Activated T-cell treated with anti-CD3 and anti-CD28 coated beads, Interleukin-2, amount 50 U/mL, for 1 hour (primary cell): ENCODE data around the gene ASF1B.

Experiments
- DNase-seq: peaks from one replicate; pipeline ENCODE4 v3.0.0-alpha.2; 2020

ASF1B gene

GRCh38 chr19:14135355-14135754 lies 1.0 kb downstream of the ASF1B start:
- no peak for DNase-seq

GRCh38 chr19:14127929-14128509 lies 8.4 kb downstream of the ASF1B start:
- no peak for DNase-seq

DNA sequence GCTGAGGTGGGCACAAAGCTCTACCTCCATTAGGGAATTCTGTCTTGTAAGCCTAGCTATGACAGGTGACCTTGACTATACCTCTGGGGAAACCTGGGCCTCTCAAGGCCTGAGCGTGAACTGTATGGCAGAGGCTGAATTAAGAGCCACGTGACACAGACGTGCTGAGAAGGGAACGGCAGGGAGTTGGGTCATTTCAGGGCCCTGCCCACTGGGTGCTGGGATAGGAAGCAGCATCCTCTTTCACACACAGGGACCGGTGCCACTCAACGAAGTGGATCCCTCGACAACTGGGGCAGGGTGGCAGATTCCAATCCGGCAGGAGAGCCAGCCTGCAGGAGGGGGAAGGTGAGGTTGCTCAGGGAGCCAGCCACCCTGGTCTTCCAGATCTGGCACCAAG lies 9.2 kb downstream of the ASF1B start:
- DNase-seq: no peak

DNA sequence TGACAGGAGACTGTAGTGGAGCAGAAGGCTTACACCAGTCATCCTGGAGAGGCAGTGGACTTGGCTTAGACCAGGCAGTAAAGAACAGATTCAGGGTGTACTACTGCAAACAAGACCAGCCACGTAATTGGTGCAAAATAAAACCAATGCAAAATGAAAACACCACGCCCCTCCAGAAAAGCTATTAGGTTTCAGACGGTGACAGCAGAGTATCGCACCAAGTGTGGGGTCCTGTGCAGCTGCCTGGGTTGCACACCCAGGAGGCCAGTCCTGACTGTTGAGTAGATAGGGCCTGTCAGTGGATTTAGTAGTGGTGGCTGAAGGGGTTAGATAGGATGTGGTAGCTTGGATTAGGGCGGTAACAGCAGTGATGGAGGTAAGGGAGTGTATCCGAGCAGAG lies 13.5 kb downstream of the ASF1B start:
- DNase-seq: no peak

DNA sequence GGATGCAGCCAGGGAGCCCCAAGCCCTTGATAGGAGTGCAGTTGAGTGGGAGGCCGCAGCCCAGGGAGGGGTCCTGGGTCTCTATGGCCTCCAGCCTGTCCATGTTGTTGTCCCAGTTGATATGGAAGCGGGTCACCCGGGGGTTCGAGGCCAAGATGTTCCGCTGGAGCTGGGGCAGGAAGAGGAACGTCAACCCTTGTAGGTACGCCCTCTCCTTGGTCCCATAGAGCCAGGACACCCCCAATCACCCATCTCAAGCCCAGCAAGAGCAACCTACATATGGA lies 15.9 kb downstream of the ASF1B start:
- DNase-seq: no peak

- no peak for DNase-seq
These were observed 16.5 kb downstream of the ASF1B start for GRCh38 chr19:14119644-14120496.

GRCh38 chr19:14119146-14119545 lies 17.2 kb downstream of the ASF1B start:
- DNase-seq: no peak

DNA sequence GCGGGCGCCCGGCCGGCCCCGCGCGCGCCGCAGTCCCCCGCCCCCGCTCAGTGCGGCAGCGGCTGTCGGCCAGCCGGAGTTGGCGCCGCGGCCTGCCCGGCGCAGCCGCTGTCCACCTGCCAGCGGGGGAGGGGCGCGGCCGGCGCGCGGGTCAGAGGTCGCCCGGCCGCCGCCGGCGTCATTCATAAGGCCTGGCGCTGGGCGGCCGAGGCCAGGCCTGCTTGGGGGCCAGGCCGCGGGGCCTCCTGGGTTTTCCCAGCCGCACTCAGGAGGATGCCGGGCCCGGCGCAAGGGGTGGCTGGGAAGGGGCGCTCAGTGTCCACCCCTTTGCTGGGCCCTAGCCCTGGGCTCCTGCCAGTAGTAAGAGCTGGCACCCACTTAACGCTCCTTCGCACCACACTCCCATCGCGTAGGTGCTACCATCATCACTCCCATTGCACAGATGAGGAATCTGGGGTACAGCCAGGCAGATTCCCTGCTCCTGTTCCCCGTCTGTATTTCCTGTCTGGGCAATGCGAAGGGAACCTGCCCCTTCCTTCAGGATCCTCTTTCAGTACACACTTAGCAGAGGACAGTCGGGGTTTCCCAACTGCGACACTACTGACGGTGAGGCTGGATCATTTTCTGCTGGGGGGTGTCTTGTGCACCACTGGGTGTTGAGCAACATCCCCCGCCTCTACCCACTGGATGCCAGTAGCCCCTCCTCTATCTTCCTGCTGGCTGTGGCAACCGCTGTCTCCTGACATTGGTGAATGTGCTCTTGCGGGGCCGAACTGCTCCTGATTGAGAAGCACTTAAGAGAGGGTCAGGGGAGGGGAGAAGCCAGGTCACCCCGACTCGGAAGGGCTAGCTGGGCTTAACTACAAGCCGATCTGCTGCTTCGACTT lies 18.0 kb downstream of the ASF1B start:
- peak; percentile 55 for DNase-seq

- peak; percentile 98 for DNase-seq
These were observed 18.7 kb downstream of the ASF1B start, which contains the start of gene PRKACA for GRCh38 chr19:14117668-14118164. Gene PRKACA, minus strand, starts transcription at chr19:14117762. Its CDS starts 215 bp downstream, at chr19:14117547.

DNA sequence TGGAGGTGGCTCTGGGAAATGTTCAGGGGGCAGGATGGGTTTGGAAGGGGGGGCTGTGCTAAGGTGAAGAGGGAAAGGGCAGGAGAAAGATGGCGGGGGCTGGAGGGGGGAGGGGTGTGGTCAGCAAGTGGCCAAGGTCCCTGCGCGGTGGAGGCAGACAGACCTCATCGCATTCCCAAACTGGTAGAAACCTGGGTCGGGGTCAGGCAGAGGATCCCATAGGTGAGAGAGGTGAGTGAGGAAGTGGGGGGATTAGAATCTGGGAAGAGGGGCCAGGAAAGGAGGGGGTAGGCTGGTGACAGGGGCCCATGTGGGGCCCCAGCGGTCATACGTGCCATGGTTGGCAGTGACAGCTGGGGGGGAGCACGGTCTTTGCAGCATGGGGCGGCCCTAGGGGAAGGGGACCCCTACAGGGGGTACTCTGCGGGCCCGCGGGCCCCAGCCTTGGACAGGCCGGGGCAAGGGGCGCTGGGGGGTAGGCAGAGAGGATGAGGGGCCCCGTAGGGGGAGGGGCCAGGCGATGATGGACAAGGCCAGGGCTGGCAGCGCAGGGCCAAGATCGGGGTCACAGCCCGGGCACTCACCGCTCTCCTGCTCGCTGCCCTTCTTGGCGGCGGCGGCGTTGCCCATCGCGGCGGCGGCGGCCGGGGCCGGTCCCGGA lies 19.3 kb downstream of the ASF1B start:
- no peak for DNase-seq

DNA sequence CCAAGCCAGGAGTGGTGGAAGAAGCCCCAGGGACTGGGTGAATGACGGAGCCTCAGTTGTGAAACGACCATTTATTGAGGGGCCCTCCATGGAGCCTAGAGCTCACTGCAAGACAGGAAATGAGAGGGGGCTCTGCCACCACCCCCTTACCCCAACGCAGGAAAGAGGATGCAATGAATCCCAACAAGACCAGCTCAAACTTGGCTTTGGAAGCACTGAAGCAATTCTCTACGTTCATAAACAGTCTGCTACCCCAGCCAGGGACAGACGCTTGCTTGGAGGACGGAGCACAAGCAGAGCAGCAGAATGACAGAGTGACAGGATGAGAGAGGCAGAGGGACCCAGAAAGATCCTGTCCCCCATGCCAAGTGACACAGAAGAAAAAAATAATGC lies 19.9 kb downstream of the ASF1B start:
- DNase-seq: no peak

GRCh38 chr19:14115756-14116155 lies 20.6 kb downstream of the ASF1B start:
- DNase-seq: no peak

GRCh38 chr19:14114854-14115253 lies 21.5 kb downstream of the ASF1B start:
- peak; percentile 59 for DNase-seq

DNA sequence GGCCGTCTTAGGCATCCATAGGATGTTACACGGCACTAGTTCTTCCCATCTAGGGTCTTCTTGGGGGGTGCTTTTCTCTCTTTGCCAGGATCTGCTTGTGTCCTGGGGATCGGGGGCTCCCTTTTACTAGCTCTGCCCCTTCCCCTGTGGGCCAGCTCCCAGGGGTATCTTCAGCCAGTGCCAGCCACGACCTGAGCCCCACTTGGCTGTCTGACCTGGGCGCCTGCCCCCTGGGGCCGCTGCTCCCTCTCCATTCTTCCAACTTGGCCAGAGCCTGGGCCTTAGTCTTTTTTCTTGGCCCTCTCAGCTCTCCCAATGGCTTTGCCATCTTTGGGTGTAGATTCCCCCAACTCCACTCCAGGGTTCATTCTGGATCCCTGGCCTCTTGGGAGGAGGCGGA lies 21.9 kb downstream of the ASF1B start:
- DNase-seq: no peak

DNA sequence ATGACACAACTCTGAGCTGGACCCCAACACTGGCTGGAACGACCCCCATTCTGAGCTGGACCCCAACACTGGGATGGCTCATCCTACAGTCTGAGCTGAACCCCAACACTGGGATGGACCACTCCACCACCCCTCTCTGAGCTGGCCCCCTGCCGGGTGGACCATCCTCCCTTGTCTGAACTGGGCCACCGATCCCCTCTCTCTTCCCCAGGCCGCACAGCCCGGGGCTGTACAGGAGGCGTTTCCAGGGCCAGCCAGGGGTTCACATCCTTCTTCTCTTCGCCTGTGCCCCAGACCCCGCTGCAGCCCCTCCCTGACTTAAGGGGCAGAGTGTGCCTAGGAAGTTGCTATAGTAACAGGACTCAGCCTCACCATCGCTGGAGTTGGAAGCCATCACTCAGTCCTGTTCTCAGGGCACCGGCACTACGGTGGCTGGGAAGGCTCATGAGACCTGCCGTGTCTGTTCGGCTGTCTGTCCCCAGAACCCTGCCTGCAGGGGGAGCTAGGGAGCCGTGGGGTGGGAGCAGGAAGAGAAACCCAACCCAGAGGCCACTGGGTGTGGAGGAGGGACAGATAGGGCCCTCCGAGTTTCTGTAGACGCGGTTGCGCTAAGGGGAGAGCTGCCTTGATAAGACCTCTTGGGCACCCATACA lies 22.5 kb downstream of the ASF1B start:
- DNase-seq: peak; percentile 64

- no peak for DNase-seq
These were observed 23.5 kb downstream of the ASF1B start for GRCh38 chr19:14112809-14113385.

DNA sequence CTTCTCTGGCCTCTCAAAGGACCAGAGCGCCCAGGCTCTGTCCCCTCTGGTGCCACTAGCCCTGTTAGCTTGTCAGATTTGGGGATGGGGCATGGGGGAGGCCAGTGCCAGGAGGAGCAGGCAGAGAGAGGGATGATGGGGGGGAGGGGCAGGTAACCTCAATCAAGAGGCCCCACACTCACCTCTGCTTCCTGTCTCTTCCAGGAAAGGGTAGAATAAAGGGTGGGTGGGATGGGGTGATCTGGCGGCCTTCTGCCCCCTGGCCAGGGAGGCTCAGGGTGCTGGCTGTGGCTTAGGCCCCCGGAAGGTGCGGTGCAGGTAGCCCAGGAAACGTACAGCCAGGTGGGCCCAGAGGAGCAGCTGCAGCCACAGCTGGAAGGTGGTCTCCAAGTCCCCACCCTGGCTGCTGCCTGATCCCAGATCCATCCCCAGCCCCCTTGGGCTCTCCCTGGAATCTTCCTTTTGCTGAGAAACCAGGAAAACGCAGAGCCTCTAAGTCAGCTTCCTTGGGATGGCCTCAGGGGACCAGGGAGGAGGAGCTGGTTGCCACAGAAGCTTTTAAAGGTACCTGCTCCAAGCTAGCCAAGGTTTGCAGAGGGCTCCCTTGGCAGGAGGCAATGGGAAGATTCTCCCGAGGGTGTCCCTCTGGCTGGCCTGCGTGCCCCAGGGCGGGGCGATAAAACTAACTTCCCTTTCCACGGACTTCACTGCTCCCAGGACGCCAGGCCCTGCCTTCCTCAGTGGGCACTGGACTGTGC lies 24.2 kb downstream of the ASF1B start:
- DNase-seq: no peak

- DNase-seq: no peak
These were observed 24.9 kb downstream of the ASF1B start for GRCh38 chr19:14111486-14111885.

DNA sequence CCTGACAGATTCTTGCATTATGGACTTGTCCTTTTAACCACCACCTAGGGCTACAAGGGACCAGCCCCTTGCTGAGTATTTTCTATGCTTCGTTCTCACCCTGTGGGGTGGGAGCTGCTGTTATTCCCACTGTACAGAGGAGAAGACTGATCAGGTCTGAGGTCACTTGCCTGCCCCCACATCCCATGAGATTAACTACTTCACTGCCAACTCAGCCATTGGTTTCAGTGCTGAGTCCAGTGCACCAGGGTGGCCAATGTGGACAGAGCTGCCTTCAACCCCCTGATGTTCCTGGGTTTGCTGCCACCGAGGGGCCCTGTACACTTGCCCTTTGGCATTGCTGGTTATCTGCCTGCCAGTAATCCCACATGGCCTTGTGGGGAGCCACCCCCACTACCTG lies 25.7 kb downstream of the ASF1B start:
- no peak for DNase-seq

DNA sequence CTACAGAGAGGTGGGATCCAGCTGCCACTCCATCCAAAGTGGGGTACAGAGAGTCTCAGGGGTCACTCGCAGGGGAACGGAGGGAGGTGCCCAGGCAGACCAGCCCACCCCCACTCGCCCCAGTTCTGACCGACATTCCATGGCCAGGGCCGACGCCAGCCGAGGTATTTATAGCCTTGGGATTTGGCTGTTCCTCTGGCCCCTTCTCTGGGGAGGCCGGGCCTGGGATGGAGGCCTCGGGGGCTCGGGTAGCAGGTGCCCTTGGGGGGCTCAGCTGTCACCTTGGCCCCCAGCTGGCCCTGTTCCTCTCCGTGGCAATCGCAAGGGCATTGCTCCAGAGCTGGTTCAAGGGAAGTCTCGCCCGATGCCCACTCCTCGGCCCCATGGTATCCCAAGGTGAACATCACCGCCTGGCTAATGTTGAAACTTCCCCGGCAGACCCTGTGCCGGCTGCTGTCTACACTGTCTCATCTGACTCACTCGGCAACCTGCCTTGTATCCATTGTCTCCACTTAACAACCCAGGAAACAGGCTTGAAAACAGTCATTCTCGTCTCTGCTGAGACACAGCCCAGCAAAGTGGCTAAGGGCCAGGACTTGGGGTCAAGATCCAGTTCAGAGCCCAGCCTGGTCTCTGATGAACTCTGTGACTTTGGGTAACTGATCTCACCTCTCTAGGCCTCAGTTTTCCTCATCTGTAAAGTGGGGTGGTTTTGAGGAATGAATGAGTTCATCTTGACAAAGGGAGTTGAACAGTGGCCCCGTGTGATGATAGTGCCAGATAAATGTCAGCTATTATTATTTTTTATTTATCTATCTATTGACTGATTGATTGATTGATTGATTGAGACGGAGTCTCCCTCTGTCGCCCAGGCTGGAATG lies 28.6 kb downstream of the ASF1B start:
- no peak for DNase-seq
